ENCODE measurements around the gene FLT3LG. TPM values are rescaled to one million over a fixed set of nuclear protein-coding genes. Genes with fewer than 3 reads are reported as not detected.

Gene FLT3LG
- total RNA-seq, 1 experiment from 2014 or later, result 0.18 TPM

DNA sequence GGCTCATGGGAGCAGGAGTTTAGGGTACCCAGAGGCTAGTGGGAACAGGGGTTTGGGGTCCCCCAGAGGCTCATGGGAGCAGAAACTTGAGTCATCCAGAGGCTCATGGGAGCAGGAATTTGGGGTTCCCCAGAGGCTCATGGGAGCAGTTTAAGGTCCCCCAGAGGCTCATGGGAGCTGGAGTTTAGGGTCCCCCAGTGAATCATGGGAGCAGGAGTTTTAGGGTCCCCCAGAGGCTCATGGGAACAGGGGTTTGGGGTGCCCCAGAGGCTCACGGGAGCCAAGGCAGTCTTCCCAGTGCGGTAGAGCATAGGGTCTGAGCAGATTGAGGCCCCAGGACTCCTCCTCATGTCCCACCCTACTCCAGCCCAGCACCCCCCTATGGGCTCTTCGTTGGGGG, 8.6 kb upstream of the FLT3LG start:
- POLR2A ChIA-PET (ENCODE audit: unreplicated experiment), result no interaction called here
- no peaks in the 10 kb centered on the region for H4K20me1 ChIP-seq (ENCODE audit: low read length)

DNA sequence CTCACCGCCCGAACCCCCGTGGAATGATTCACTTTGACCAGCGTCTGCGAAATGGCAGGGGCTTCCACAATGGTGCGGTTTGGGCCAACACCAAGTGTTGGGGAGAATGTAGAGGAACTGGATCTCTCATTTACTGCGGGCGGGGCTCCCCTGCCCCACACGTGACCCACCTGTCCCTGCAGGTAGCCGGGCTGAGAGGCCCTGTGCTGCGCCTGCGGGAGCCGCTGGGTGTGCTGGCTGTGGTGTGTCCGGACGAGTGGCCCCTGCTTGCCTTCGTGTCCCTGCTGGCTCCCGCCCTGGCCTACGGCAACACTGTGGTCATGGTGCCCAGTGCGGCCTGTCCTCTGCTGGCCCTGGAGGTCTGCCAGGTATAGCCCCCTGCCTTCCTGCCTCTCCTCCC, 5.8 kb upstream of the FLT3LG start:
- CTCF ChIA-PET, result no interaction called here
- no peak for DNase-seq

More for the DNA sequence above, 8.6 kb upstream of the FLT3LG start:
- BruUV-seq (replicated peaks), result no TSS peak
- Histone ChIP-seq H2AFZ (ENCODE audit: low read length) (no peak overlapping the region), H3K27ac (ENCODE audit: low read length) (no peak overlapping the region), H3K4me1 (ENCODE audit: insufficient read depth, low read length) (no peaks in the 10 kb centered on the region), H3K4me2 (ENCODE audit: low read length) (no peak overlapping the region), H3F3A (ENCODE audit: low read length, unreplicated experiment) (no peaks in the 10 kb centered on the region), H3K9ac (ENCODE audit: low read length) (no peak overlapping the region), H3K27me3 (ENCODE audit: low read length) (no peaks in the 10 kb centered on the region), H3K36me3 (ENCODE audit: low read depth, low read length) (no peaks in the 10 kb centered on the region; the same call in 1 of the 2 replicates), H3K9me3 (ENCODE audit: low read length) (no peaks in the 10 kb centered on the region), H3K79me2 (ENCODE audit: low read length) (no peaks in the 10 kb centered on the region), H3K9me2 (replicated peaks; ENCODE audit: low read length) (no peaks in the 10 kb centered on the region), H3K4me3 (ENCODE audit: low read length) (no peak overlapping the region)
- TF ChIP-seq EZH2 (IDR thresholded peaks at IDR 0.05; ENCODE audit: low read length, unreplicated experiment), result no peak
- no peak for TF ChIP-seq CTCF (conservative IDR thresholded peaks at IDR 0.05; ENCODE audit: low read depth, low read length)
- TF ChIP-seq EZH2phosphoT487 (IDR thresholded peaks at IDR 0.05; ENCODE audit: borderline replicate concordance, low read length), result no peak
- ATAC-seq (no peak), DNase-seq (no peak)
- intact Hi-C loops (cut with micrococcal nuclease), result no loop called here
- CTCF ChIA-PET, result no interaction called here

More for the DNA sequence above, 5.8 kb upstream of the FLT3LG start:
- POLR2A ChIA-PET (ENCODE audit: unreplicated experiment), result no interaction called here
- intact Hi-C loops (cut with micrococcal nuclease), result no loop called here
- TF ChIP-seq CTCF (conservative IDR thresholded peaks at IDR 0.05; ENCODE audit: low read depth, low read length) (no peak), EZH2 (IDR thresholded peaks at IDR 0.05; ENCODE audit: low read length, unreplicated experiment) (no peak), EZH2phosphoT487 (IDR thresholded peaks at IDR 0.05; ENCODE audit: borderline replicate concordance, low read length) (no peak)
- Histone ChIP-seq H3K36me3 (ENCODE audit: low read depth, low read length) (no peaks in the 10 kb centered on the region; the same call in 1 of the 2 replicates), H3K27me3 (ENCODE audit: low read length) (no peaks in the 10 kb centered on the region), H3K4me2 (ENCODE audit: low read length) (no peak overlapping the region), H3K27ac (ENCODE audit: low read length) (no peak overlapping the region), H3K9me3 (ENCODE audit: low read length) (no peaks in the 10 kb centered on the region), H2AFZ (ENCODE audit: low read length) (no peak overlapping the region), H3F3A (ENCODE audit: low read length, unreplicated experiment) (no peaks in the 10 kb centered on the region), H3K4me3 (ENCODE audit: low read length) (no peak overlapping the region), H4K20me1 (ENCODE audit: low read length) (no peaks in the 10 kb centered on the region), H3K9me2 (replicated peaks; ENCODE audit: low read length) (no peaks in the 10 kb centered on the region), H3K79me2 (ENCODE audit: low read length) (no peaks in the 10 kb centered on the region), H3K9ac (ENCODE audit: low read length) (no peak overlapping the region), H3K4me1 (ENCODE audit: insufficient read depth, low read length) (no peaks in the 10 kb centered on the region)
- no peak for ATAC-seq
- no TSS peak for BruUV-seq (replicated peaks)
